Suprapubic skin (tissue), 3 donors: Measurements from ENCODE around the gene ATXN7L1.
"Not testable (repeated sequence)": the region's sequence is repeated elsewhere in the genome, so short reads cannot be mapped to it uniquely, and the experiment has no call there.

Source experiments
- POLR2A ChIP-seq, 2 donors: fragments of 450-650 bp; IDR thresholded peaks; one replicate each; pipeline ENCODE4 v1.6.1; 2017; ENCODE audit warnings: antibody characterized with exemption in 2 of 2, mild to moderate bottlenecking in 2 of 2, moderate library complexity in 2 of 2
- TF ChIP-seq, protein P1 (sequence below), 2 donors: fragments of 200-600 bp in 1 of 2; fragments of 450-650 bp in 1 of 2; sonication (generic) in 1 of 2; IDR thresholded peaks; one replicate each; pipeline ENCODE4 v1.5.1; 2016 to 2019; ENCODE audit warnings: antibody characterized with exemption in 2 of 2, mild to moderate bottlenecking in 1 of 2, moderate library complexity in 1 of 2

DNA sequence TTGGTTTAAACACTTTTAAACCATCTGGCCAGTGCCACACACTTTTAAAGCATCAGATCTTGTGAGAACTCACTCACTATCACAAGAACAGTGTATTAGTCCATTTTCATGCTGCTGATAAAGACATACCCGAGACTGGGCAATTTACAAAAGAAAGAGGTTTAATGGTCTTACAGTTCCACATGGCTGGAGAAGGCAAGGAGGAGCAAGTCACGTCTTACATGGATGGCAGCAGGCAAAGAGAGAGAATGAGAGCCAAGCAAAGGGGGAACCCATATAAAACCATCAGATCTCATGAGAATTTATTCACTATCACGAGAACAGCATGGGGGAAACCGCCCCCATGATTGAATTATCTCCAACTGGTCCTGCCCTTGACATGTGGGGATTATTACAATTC lies 165.7 kb downstream of the ATXN7L1 start:
- not testable (repeated sequence) for TF ChIP-seq POLR2A (IDR thresholded peaks at IDR 0.05)
- TF ChIP-seq, protein P1, sequence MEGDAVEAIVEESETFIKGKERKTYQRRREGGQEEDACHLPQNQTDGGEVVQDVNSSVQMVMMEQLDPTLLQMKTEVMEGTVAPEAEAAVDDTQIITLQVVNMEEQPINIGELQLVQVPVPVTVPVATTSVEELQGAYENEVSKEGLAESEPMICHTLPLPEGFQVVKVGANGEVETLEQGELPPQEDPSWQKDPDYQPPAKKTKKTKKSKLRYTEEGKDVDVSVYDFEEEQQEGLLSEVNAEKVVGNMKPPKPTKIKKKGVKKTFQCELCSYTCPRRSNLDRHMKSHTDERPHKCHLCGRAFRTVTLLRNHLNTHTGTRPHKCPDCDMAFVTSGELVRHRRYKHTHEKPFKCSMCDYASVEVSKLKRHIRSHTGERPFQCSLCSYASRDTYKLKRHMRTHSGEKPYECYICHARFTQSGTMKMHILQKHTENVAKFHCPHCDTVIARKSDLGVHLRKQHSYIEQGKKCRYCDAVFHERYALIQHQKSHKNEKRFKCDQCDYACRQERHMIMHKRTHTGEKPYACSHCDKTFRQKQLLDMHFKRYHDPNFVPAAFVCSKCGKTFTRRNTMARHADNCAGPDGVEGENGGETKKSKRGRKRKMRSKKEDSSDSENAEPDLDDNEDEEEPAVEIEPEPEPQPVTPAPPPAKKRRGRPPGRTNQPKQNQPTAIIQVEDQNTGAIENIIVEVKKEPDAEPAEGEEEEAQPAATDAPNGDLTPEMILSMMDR (IDR thresholded peaks at IDR 0.05), result not testable (repeated sequence)
